Activated CD8-positive, alpha-beta memory T cell treated with anti-CD3 and anti-CD28 coated beads, Interleukin-2, amount 10 ng/mL, durations not matched to agents 7 days and 5 days (primary cell): ENCODE results near the gene PRPF39. TPM values are rescaled to one million over a fixed set of nuclear protein-coding genes. Genes with fewer than 3 reads are reported as not detected.
A peak's percentile ranks its signal among the peaks of the same experiment; 100 is the strongest.

Source experiments
- ATAC-seq: fragments of 150-1000 bp; cut with Tn5 transposase; one replicate; pipeline ENCODE4 v1.10.0; 2021; ENCODE audit warnings: moderate library complexity
- CTCF ChIA-PET: fragments of 350-600 bp; sonication (Branson Sonifier 250); formaldehyde crosslinking; loops from one replicate; lab custom pipeline; 2021; ENCODE audit warnings: antibody characterized with exemption; lab: Charles Lee
- DNase-seq: peaks from one replicate; pipeline ENCODE4 v3.0.0-alpha.2; 2020
- H3K27ac Mint-ChIP-seq: one replicate; pipeline ENCODE4 v1.8.0; 2021; ENCODE audit warnings: mild to moderate bottlenecking, mixed read lengths
- H3K27me3 Mint-ChIP-seq: one replicate; pipeline ENCODE4 v1.8.0; 2021; ENCODE audit warnings: mixed read lengths
- H3K36me3 Mint-ChIP-seq: one replicate; pipeline ENCODE4 v1.8.0; 2021; ENCODE audit warnings: mild to moderate bottlenecking, mixed read lengths
- H3K4me1 Mint-ChIP-seq: one replicate; pipeline ENCODE4 v1.8.0; 2021; ENCODE audit warnings: mixed read lengths
- H3K4me3 Mint-ChIP-seq: one replicate; pipeline ENCODE4 v1.8.0; 2021; ENCODE audit warnings: mild to moderate bottlenecking, moderate library complexity, mixed read lengths
- H3K9me3 Mint-ChIP-seq: one replicate; pipeline ENCODE4 v1.8.0; 2022; ENCODE audit warnings: low read depth, mixed read lengths
- total RNA-seq, 2 experiments: library from RNA; stranded (reverse); gene quantifications; one replicate each; pipeline ENCODE4 v1.2.3, GENCODE V29; 2021

The PRPF39 gene
- total RNA-seq, 2 experiments from 2014 or later: 47.6 to 49.0 TPM

- DNase-seq: no peak
- H3K36me3 Mint-ChIP-seq: peaks cover 56% of the 10 kb centered on the region
- ATAC-seq: no peak
- no peaks in the 10 kb centered on the region for H3K27me3 Mint-ChIP-seq
- H3K4me1 Mint-ChIP-seq: peaks cover 34% of the 10 kb centered on the region
- no peak overlapping the region for H3K4me3 Mint-ChIP-seq
- H3K9me3 Mint-ChIP-seq: no peaks in the 10 kb centered on the region
- CTCF ChIA-PET: no interaction called here
- H3K27ac Mint-ChIP-seq: no peak overlapping the region
These were observed 10.4 kb downstream of the PRPF39 start for GRCh38 chr14:45094275-45094674.

- ATAC-seq (no peak), DNase-seq (no peak)
- H3K27me3 Mint-ChIP-seq: no peaks in the 10 kb centered on the region
- H3K9me3 Mint-ChIP-seq: no peaks in the 10 kb centered on the region
- CTCF ChIA-PET: no interaction called here
- H3K4me1 Mint-ChIP-seq: peaks cover 26% of the 10 kb centered on the region
- H3K36me3 Mint-ChIP-seq: peaks cover 62% of the 10 kb centered on the region
- H3K4me3 Mint-ChIP-seq: no peak overlapping the region
- H3K27ac Mint-ChIP-seq: no peak overlapping the region
These were observed 11.2 kb downstream of the PRPF39 start for GRCh38 chr14:45095143-45095542.

- no peak overlapping the region for H3K4me3 Mint-ChIP-seq
- no peaks in the 10 kb centered on the region for H3K9me3 Mint-ChIP-seq
- ATAC-seq: no peak
- CTCF ChIA-PET: interaction anchor here (0.9 to 1.1 kb wide), 2 partner anchors 8 to 9 kb away, joined by 3 to 4 read pairs; no protein-coding TSS in a partner anchor
- H3K36me3 Mint-ChIP-seq: peaks cover 67% of the 10 kb centered on the region
- H3K27me3 Mint-ChIP-seq: no peaks in the 10 kb centered on the region
- peaks cover 16% of the 10 kb centered on the region for H3K4me1 Mint-ChIP-seq
- no peak for DNase-seq
- H3K27ac Mint-ChIP-seq: no peak overlapping the region
These were observed 12.3 kb downstream of the PRPF39 start for GRCh38 chr14:45096218-45096617.

GRCh38 chr14:45103806-45104205 is 19.9 kb downstream of the PRPF39 start:
- no peak overlapping the region for H3K27ac Mint-ChIP-seq
- CTCF ChIA-PET: no interaction called here
- no peak overlapping the region for H3K4me3 Mint-ChIP-seq
- DNase-seq: no peak
- no peaks in the 10 kb centered on the region for H3K27me3 Mint-ChIP-seq
- peaks cover 57% of the 10 kb centered on the region for H3K36me3 Mint-ChIP-seq
- H3K9me3 Mint-ChIP-seq: no peaks in the 10 kb centered on the region
- no peak for ATAC-seq
- no peaks in the 10 kb centered on the region for H3K4me1 Mint-ChIP-seq

GRCh38 chr14:45104561-45104960 is 20.6 kb downstream of the PRPF39 start:
- ATAC-seq: no peak
- CTCF ChIA-PET: interaction anchor here (1.4 kb wide), 1 partner anchor 8 kb away, joined by 3 read pairs; no protein-coding TSS in a partner anchor

GRCh38 chr14:45112896-45113781 is 29.2 kb downstream of the PRPF39 start:
- peaks cover 10% of the 10 kb centered on the region for H3K4me1 Mint-ChIP-seq
- no peak for DNase-seq
- H3K27me3 Mint-ChIP-seq: no peaks in the 10 kb centered on the region
- H3K36me3 Mint-ChIP-seq: peaks cover 51% of the 10 kb centered on the region
- H3K27ac Mint-ChIP-seq: peak overlapping the region; percentile 53
- H3K4me3 Mint-ChIP-seq: no peak overlapping the region
- CTCF ChIA-PET: interaction anchor here (1.0 kb wide), 1 partner anchor 15 kb away, joined by 3 read pairs; no protein-coding TSS in a partner anchor
- no peaks in the 10 kb centered on the region for H3K9me3 Mint-ChIP-seq
- ATAC-seq: peak; percentile 42

More at GRCh38 chr14:45104561-45104960, 20.6 kb downstream of the PRPF39 start:
- H3K9me3 Mint-ChIP-seq: no peaks in the 10 kb centered on the region
- H3K36me3 Mint-ChIP-seq: peaks cover 58% of the 10 kb centered on the region
- H3K27me3 Mint-ChIP-seq: no peaks in the 10 kb centered on the region
- no peak overlapping the region for H3K27ac Mint-ChIP-seq
- no peak for DNase-seq
- H3K4me3 Mint-ChIP-seq: no peak overlapping the region
- no peaks in the 10 kb centered on the region for H3K4me1 Mint-ChIP-seq

GRCh38 chr14:45114327-45114726 is 30.4 kb downstream of the PRPF39 start:
- CTCF ChIA-PET: interaction anchor here (0.7 kb wide), 1 partner anchor 10 kb away, joined by 3 read pairs; no protein-coding TSS in a partner anchor
- Mint-ChIP-seq H3K4me1 (peaks cover 10% of the 10 kb centered on the region), H3K9me3 (no peaks in the 10 kb centered on the region), H3K4me3 (no peak overlapping the region), H3K27me3 (no peaks in the 10 kb centered on the region), H3K36me3 (peaks cover 51% of the 10 kb centered on the region), H3K27ac (peak overlapping the region; percentile 69)
- no peak for ATAC-seq
- DNase-seq: no peak

GRCh38 chr14:45118594-45118993 is 34.7 kb downstream of the PRPF39 start:
- Mint-ChIP-seq H3K27me3 (no peaks in the 10 kb centered on the region), H3K27ac (no peak overlapping the region), H3K36me3 (peaks cover 53% of the 10 kb centered on the region), H3K4me1 (peaks cover 7% of the 10 kb centered on the region), H3K9me3 (no peaks in the 10 kb centered on the region), H3K4me3 (no peak overlapping the region)
- CTCF ChIA-PET: no interaction called here
- DNase-seq (no peak), ATAC-seq (no peak)

GRCh38 chr14:45120096-45120495 is 36.2 kb downstream of the PRPF39 start:
- H3K9me3 Mint-ChIP-seq: no peaks in the 10 kb centered on the region
- H3K27me3 Mint-ChIP-seq: no peaks in the 10 kb centered on the region
- no peak for DNase-seq
- H3K4me3 Mint-ChIP-seq: no peak overlapping the region
- no peak overlapping the region for H3K27ac Mint-ChIP-seq
- H3K36me3 Mint-ChIP-seq: peaks cover 54% of the 10 kb centered on the region
- H3K4me1 Mint-ChIP-seq: peaks cover 3% of the 10 kb centered on the region
- CTCF ChIA-PET: no interaction called here
- ATAC-seq: no peak

GRCh38 chr14:45123271-45123670 is 39.4 kb downstream of the PRPF39 start:
- Mint-ChIP-seq H3K27ac (no peak overlapping the region), H3K27me3 (no peaks in the 10 kb centered on the region), H3K36me3 (peaks cover 49% of the 10 kb centered on the region), H3K4me1 (peaks cover 7% of the 10 kb centered on the region), H3K4me3 (no peak overlapping the region), H3K9me3 (no peaks in the 10 kb centered on the region)
- DNase-seq (no peak), ATAC-seq (no peak)
- CTCF ChIA-PET: interaction anchor here (1.3 kb wide), 1 partner anchor 9 kb away, joined by 3 read pairs; no protein-coding TSS in a partner anchor

GRCh38 chr14:45125754-45126153 is 41.8 kb downstream of the PRPF39 start:
- H3K27me3 Mint-ChIP-seq: no peaks in the 10 kb centered on the region
- H3K27ac Mint-ChIP-seq: no peak overlapping the region
- H3K36me3 Mint-ChIP-seq: peaks cover 36% of the 10 kb centered on the region
- no peak overlapping the region for H3K4me3 Mint-ChIP-seq
- H3K4me1 Mint-ChIP-seq: peaks cover 9% of the 10 kb centered on the region
- no peaks in the 10 kb centered on the region for H3K9me3 Mint-ChIP-seq
- CTCF ChIA-PET: interaction anchor here (1.2 kb wide), 1 partner anchor 9 kb away, joined by 3 read pairs; no protein-coding TSS in a partner anchor
- DNase-seq (no peak), ATAC-seq (no peak)

GRCh38 chr14:45128963-45129629 is 45.2 kb downstream of the PRPF39 start:
- H3K9me3 Mint-ChIP-seq: no peaks in the 10 kb centered on the region
- H3K4me3 Mint-ChIP-seq: no peak overlapping the region
- H3K36me3 Mint-ChIP-seq: peaks cover 19% of the 10 kb centered on the region
- no peak overlapping the region for H3K27ac Mint-ChIP-seq
- ATAC-seq: no peak
- H3K4me1 Mint-ChIP-seq: peaks cover 21% of the 10 kb centered on the region
- CTCF ChIA-PET: interaction anchor here (1.0 kb wide), 1 partner anchor 124 kb away, joined by 3 read pairs; the partner anchor contains the start of gene MIS18BP1
- DNase-seq: no peak
- H3K27me3 Mint-ChIP-seq: no peaks in the 10 kb centered on the region

- CTCF ChIA-PET: interaction anchor here (1.0 to 2.0 kb wide), 3 partner anchors 12 to 18 kb away, joined by 4 read pairs; no protein-coding TSS in a partner anchor
- peak overlapping the region; percentile 95 for H3K4me3 Mint-ChIP-seq
- H3K36me3 Mint-ChIP-seq: peaks cover 4% of the 10 kb centered on the region
- H3K27me3 Mint-ChIP-seq: no peaks in the 10 kb centered on the region
- ATAC-seq (no peak), DNase-seq (no peak)
- H3K4me1 Mint-ChIP-seq: peaks cover 30% of the 10 kb centered on the region
- H3K9me3 Mint-ChIP-seq: no peaks in the 10 kb centered on the region
- peak overlapping the region; percentile 100 for H3K27ac Mint-ChIP-seq
These were observed 49.8 kb downstream of the PRPF39 start for GRCh38 chr14:45133683-45134050.
